Activated naive CD8-positive, alpha-beta T cell treated with anti-CD3 and anti-CD28 coated beads, Interleukin-2, amount 10 ng/mL, durations not matched to agents 7 days and 5 days (primary cell): Measurements from ENCODE around the gene HLA-DQA1. TPM values are rescaled to one million over a fixed set of nuclear protein-coding genes. Genes with fewer than 3 reads are reported as not detected.
"Not testable (repeated sequence)": the region's sequence is repeated elsewhere in the genome, so short reads cannot be mapped to it uniquely, and the experiment has no call there.

Source experiments
- ATAC-seq: fragments of 150-1000 bp; cut with Tn5 transposase; one replicate; pipeline ENCODE4 v1.10.0; 2021; ENCODE audit warnings: low read depth, moderate library complexity
- POLR2A ChIA-PET: fragments of 350-600 bp; sonication (Branson Sonifier 250); formaldehyde crosslinking; loops from one replicate; lab custom pipeline; 2021; ENCODE audit warnings: antibody characterized with exemption; lab: Charles Lee
- DNase-seq: peaks from one replicate; pipeline ENCODE4 v3.0.0; 2021
- H3K27ac Mint-ChIP-seq: one replicate; pipeline ENCODE4 v1.8.0; 2022; ENCODE audit warnings: mild to moderate bottlenecking, mixed read lengths
- H3K27me3 Mint-ChIP-seq: one replicate; pipeline ENCODE4 v1.8.0; 2022; ENCODE audit warnings: mild to moderate bottlenecking, moderate library complexity, mixed read lengths
- H3K36me3 Mint-ChIP-seq: one replicate; pipeline ENCODE4 v1.8.0; 2021; ENCODE audit warnings: mild to moderate bottlenecking, mixed read lengths
- H3K4me1 Mint-ChIP-seq: one replicate; pipeline ENCODE4 v1.8.0; 2021; ENCODE audit warnings: mixed read lengths
- H3K4me3 Mint-ChIP-seq: one replicate; pipeline ENCODE4 v1.8.0; 2022; ENCODE audit warnings: mild to moderate bottlenecking, moderate library complexity, mixed read lengths
- H3K9me3 Mint-ChIP-seq: one replicate; pipeline ENCODE4 v1.8.0; 2021; ENCODE audit warnings: mixed read lengths
- total RNA-seq, 2 experiments: library from RNA; stranded (reverse); gene quantifications; one replicate each; pipeline ENCODE4 v1.2.3, GENCODE V29; 2021

Gene HLA-DQA1
- total RNA-seq, 2 experiments from 2014 or later, result 3.9 to 4.6 TPM

- ATAC-seq (no peak), DNase-seq (no peak)
- POLR2A ChIA-PET, result interaction anchor here (0.6 kb wide), 1 partner anchor 841 kb away, joined by 3 read pairs; no protein-coding TSS in a partner anchor
- no peak overlapping the region for H3K27ac Mint-ChIP-seq
- H3K4me3 Mint-ChIP-seq, result no peak overlapping the region
- peaks cover 12% of the 10 kb centered on the region for H3K36me3 Mint-ChIP-seq
- H3K4me1 Mint-ChIP-seq, result peaks cover 16% of the 10 kb centered on the region
- H3K27me3 Mint-ChIP-seq, result peaks cover 44% of the 10 kb centered on the region
- peaks cover 14% of the 10 kb centered on the region for H3K9me3 Mint-ChIP-seq
Measured at GRCh38 chr6:32669893-32670292, 32.7 kb downstream of the HLA-DQA1 start.

- POLR2A ChIA-PET, H3K4me1 Mint-ChIP-seq, H3K27ac Mint-ChIP-seq, DNase-seq, H3K4me3 Mint-ChIP-seq, ATAC-seq: not testable (repeated sequence)
- Mint-ChIP-seq H3K27me3 (peaks cover 47% of the 10 kb centered on the region), H3K36me3 (peaks cover 16% of the 10 kb centered on the region), H3K9me3 (peaks cover 20% of the 10 kb centered on the region)
Measured at GRCh38 chr6:32671908-32672307, 34.7 kb downstream of the HLA-DQA1 start.

GRCh38 chr6:32674123-32674522 lies 36.9 kb downstream of the HLA-DQA1 start:
- Mint-ChIP-seq H3K36me3 (peaks cover 30% of the 10 kb centered on the region), H3K9me3 (peaks cover 35% of the 10 kb centered on the region), H3K27me3 (peaks cover 48% of the 10 kb centered on the region)
- DNase-seq, ATAC-seq, H3K4me3 Mint-ChIP-seq, H3K4me1 Mint-ChIP-seq, H3K27ac Mint-ChIP-seq, POLR2A ChIA-PET: not testable (repeated sequence)

GRCh38 chr6:32679492-32679891 lies 42.3 kb downstream of the HLA-DQA1 start:
- Mint-ChIP-seq H3K27me3 (peaks cover 41% of the 10 kb centered on the region), H3K4me1 (peaks cover 2% of the 10 kb centered on the region), H3K27ac (no peak overlapping the region), H3K36me3 (peaks cover 27% of the 10 kb centered on the region), H3K4me3 (no peak overlapping the region), H3K9me3 (peaks cover 24% of the 10 kb centered on the region)
- DNase-seq (no peak), ATAC-seq (no peak)
- POLR2A ChIA-PET, result no interaction called here

- Mint-ChIP-seq H3K4me3 (no peak overlapping the region), H3K4me1 (peaks cover 3% of the 10 kb centered on the region), H3K27me3 (peaks cover 36% of the 10 kb centered on the region), H3K27ac (no peak overlapping the region), H3K9me3 (peaks cover 24% of the 10 kb centered on the region), H3K36me3 (peaks cover 28% of the 10 kb centered on the region)
- POLR2A ChIA-PET, result no interaction called here
- DNase-seq, result no peak
- no peak for ATAC-seq
Measured at GRCh38 chr6:32680055-32680454, 42.8 kb downstream of the HLA-DQA1 start.

- H3K4me1 Mint-ChIP-seq, result peaks cover 16% of the 10 kb centered on the region
- H3K9me3 Mint-ChIP-seq, result peaks cover 5% of the 10 kb centered on the region
- DNase-seq (no peak), ATAC-seq (no peak)
- H3K27me3 Mint-ChIP-seq, result peaks cover 12% of the 10 kb centered on the region
- POLR2A ChIA-PET, result no interaction called here
- peaks cover 11% of the 10 kb centered on the region for H3K36me3 Mint-ChIP-seq
- no peak overlapping the region for H3K4me3 Mint-ChIP-seq
- no peak overlapping the region for H3K27ac Mint-ChIP-seq
Measured at GRCh38 chr6:32684246-32684645, 47.0 kb downstream of the HLA-DQA1 start.

- Mint-ChIP-seq H3K4me3 (peak overlapping the region; percentile 55), H3K4me1 (peaks cover 20% of the 10 kb centered on the region), H3K9me3 (peaks cover 5% of the 10 kb centered on the region)
Measured at GRCh38 chr6:32685603-32686002, 48.4 kb downstream of the HLA-DQA1 start.

GRCh38 chr6:32689531-32690501 lies 52.6 kb downstream of the HLA-DQA1 start:
- peaks cover 2% of the 10 kb centered on the region for H3K9me3 Mint-ChIP-seq
- peaks cover 20% of the 10 kb centered on the region for H3K4me1 Mint-ChIP-seq
- DNase-seq, result no peak
- H3K27ac Mint-ChIP-seq, result no peak overlapping the region
- POLR2A ChIA-PET, result no interaction called here
- no peak overlapping the region for H3K4me3 Mint-ChIP-seq
- H3K36me3 Mint-ChIP-seq, result peaks cover 2% of the 10 kb centered on the region
- no peak for ATAC-seq
- peaks cover 28% of the 10 kb centered on the region for H3K27me3 Mint-ChIP-seq

More at GRCh38 chr6:32685603-32686002, 48.4 kb downstream of the HLA-DQA1 start:
- peaks cover 12% of the 10 kb centered on the region for H3K27me3 Mint-ChIP-seq
- peaks cover 11% of the 10 kb centered on the region for H3K36me3 Mint-ChIP-seq
- H3K27ac Mint-ChIP-seq, result peak overlapping the region; percentile 46
- no peak for DNase-seq
- POLR2A ChIA-PET, result interaction anchor here (1.2 kb wide), 1 partner anchor 19 kb away, joined by 3 read pairs; the partner anchor contains the start of gene HLA-DQB1
- peak; percentile 95 for ATAC-seq

- ATAC-seq (peak; percentile 68), DNase-seq (peak; percentile 54)
- POLR2A ChIA-PET, result interaction anchor here (1.1 kb wide), 1 partner anchor 176 kb away, joined by 3 read pairs; no protein-coding TSS in a partner anchor
- H3K4me1 Mint-ChIP-seq, result peaks cover 8% of the 10 kb centered on the region
- no peaks in the 10 kb centered on the region for H3K9me3 Mint-ChIP-seq
- no peaks in the 10 kb centered on the region for H3K36me3 Mint-ChIP-seq
- no peak overlapping the region for H3K27ac Mint-ChIP-seq
- no peak overlapping the region for H3K4me3 Mint-ChIP-seq
- peaks cover 46% of the 10 kb centered on the region for H3K27me3 Mint-ChIP-seq
Measured at GRCh38 chr6:32692019-32692418, 54.8 kb downstream of the HLA-DQA1 start.

Other genes starting within 250 kb of the HLA-DQA1 start
- not detected for gene BTNL2, start 230.2 kb upstream of the HLA-DQA1 start, total RNA-seq
- gene HLA-DRA, start 197.5 kb upstream of the HLA-DQA1 start, total RNA-seq, result 10 to 100 TPM; 25.8 to 26.1 TPM
- under 1 TPM in 1 of 2 experiments, not detected in 1; 0.26 TPM for gene HLA-DRB5, start 107.1 kb upstream of the HLA-DQA1 start, total RNA-seq
- 10 to 100 TPM; 11.8 to 12.1 TPM for gene HLA-DRB1, start 47.6 kb upstream of the HLA-DQA1 start, total RNA-seq
- 10 to 100 TPM; 16.5 to 19.0 TPM for gene HLA-DQB1, start 29.3 kb downstream of the HLA-DQA1 start, total RNA-seq
- gene HLA-DQA2, start 104.0 kb downstream of the HLA-DQA1 start, total RNA-seq, result under 1 TPM in 1 of 2 experiments, not detected in 1; 0.34 TPM
- gene HLA-DQB2, start 126.1 kb downstream of the HLA-DQA1 start, total RNA-seq, result not detected
- gene HLA-DOB, start 179.6 kb downstream of the HLA-DQA1 start, total RNA-seq, result 1 to 10 TPM; 2.4 to 3.1 TPM
- gene TAP2, start 201.3 kb downstream of the HLA-DQA1 start, total RNA-seq, result 100 to 1,000 TPM; 209 to 210 TPM
- 100 to 1,000 TPM; 308 to 327 TPM for gene PSMB8, start 206.6 kb downstream of the HLA-DQA1 start, total RNA-seq
- gene TAP1, start 216.3 kb downstream of the HLA-DQA1 start, total RNA-seq, result 100 to 1,000 TPM; 315 to 323 TPM
- 100 to 1,000 TPM; 353 to 356 TPM for gene PSMB9, start 216.8 kb downstream of the HLA-DQA1 start, total RNA-seq